GM18867 (cell line): Measurements from ENCODE around the gene GDE1.
"Not testable (repeated sequence)": the region's sequence is repeated elsewhere in the genome, so short reads cannot be mapped to it uniquely, and the experiment has no call there.

ENCODE experiments used
- ATAC-seq: cut with Tn5 transposase; IDR thresholded peaks from one replicate; pipeline ENCODE4 v1.9.1; 2021; ENCODE audit warnings: mild to moderate bottlenecking, moderate library complexity; ENCODE audit not compliant: unreplicated experiment

Gene GDE1

DNA sequence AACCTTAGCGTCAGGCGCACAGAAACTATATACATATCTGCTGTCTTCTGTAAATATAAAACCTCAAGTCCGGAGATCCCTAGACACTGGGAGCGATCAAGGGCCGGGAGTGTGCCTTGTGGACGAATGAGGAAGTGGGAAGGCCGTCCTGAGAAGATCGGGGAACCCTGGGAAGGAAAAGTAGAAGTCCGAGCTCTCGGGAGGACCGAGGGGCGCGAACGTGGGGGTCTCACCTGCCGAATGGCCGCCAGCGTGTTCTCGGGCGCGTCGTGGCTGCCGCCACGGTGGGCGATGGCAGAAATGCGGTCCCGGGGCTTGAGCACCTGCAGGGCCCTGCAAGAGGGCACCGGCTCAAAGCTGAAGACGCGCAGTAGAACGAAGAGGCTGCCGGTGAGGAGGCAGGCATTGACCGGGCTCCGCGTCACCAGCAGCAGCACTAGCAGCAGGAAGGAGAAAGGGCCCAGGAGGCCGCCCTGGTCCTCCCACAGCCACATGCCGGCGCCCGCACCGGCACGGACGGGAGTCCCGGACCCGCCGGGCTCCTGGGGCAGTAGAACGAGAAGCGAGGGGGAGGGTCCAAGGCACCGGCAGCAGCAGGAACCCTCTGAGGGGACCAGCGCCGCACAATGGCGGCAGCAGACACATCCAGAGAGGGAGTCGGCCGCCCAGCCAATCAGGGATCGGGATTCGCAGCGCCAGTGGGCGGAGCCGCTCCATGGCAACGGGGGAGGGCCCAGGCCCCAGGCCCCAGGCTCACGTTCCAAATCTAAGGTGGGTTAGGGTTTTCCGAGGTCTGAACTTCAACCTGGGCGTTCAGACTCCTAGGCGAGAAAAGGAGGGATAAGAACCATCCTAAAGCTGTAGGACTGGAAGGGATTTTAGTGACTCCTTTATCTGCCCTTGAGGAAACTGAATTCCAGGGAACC lies at the start of gene GDE1:
GDE1 (minus strand) TSS at position 628 of the 926 bp plus-strand sequence; CDS start at position 494, 134 bp downstream.
- ATAC-seq: peak; percentile 78

DNA sequence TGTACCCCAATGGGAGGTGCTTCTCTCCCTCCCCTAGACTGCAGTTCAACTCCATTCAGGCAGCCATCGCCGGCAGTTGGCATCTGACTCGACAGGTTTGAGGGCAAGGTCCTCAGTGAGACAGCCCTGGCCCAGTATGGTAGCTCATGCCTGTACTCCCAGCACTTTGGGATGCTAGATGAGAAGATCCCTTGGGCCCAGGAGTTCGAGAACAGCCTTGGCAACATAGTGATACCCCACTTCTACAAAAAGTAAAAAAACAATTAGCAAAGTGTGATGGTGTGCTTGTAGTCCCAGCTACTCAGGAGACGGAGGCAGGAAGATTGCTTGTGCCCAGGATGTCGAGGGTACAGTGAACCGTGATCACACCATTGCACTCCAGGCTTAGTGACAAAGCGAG lies 45.7 kb upstream of the GDE1 start:
- ATAC-seq: no peak

GRCh38 chr16:19566362-19566761 lies 44.5 kb upstream of the GDE1 start:
- ATAC-seq: no peak

GRCh38 chr16:19563377-19563776 lies 41.5 kb upstream of the GDE1 start:
- ATAC-seq: no peak

DNA sequence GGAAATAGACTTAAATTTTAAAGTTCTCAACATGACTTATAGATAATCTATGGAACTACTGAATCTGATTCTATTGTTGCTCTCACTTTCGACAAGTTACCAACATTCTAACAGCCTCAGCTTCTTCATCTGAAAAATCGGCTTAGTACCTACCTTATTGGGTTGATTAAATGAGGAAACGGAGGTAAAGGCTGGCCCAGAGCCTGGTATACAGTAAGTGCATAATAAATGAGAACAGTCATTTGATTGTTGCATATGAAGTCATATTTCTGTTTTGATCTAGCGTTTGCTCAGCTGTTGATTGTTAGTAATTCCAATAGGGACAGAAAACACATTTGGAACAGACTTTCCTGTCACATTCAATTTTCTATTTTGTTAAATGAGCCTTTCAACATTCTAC lies 38.2 kb upstream of the GDE1 start:
- no peak for ATAC-seq

DNA sequence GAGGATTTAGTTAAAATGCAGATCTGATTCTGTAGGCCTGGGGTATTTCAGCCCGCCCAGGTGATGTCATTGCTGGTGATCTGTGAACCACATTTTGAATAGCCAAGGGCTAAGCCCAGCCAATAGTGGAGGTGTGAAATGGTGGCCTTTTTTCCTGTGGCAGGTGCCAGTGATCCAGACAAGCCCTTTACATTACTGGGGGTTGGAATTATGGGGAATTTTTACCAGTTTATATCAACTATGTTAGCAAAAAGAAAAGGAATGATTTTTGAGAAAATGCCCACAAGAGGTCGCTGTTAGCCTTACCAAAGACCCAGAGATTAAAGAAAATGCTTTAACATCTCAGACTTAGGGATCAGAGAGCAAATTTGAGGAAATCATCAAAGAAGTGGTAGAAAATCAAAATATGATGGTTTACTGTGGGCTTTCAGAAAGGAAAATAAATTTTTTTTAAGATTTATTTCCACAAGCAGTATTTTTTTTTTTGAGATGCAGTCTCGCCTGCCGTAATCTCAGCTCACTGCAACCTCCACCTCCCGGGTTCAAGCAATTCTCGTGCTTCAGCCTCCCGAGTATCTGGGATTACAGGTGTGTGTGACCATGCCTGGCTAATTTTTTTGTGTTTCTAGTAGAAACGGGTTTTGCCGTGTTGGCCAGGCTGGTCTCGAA lies 37.5 kb upstream of the GDE1 start:
- ATAC-seq: no peak

DNA sequence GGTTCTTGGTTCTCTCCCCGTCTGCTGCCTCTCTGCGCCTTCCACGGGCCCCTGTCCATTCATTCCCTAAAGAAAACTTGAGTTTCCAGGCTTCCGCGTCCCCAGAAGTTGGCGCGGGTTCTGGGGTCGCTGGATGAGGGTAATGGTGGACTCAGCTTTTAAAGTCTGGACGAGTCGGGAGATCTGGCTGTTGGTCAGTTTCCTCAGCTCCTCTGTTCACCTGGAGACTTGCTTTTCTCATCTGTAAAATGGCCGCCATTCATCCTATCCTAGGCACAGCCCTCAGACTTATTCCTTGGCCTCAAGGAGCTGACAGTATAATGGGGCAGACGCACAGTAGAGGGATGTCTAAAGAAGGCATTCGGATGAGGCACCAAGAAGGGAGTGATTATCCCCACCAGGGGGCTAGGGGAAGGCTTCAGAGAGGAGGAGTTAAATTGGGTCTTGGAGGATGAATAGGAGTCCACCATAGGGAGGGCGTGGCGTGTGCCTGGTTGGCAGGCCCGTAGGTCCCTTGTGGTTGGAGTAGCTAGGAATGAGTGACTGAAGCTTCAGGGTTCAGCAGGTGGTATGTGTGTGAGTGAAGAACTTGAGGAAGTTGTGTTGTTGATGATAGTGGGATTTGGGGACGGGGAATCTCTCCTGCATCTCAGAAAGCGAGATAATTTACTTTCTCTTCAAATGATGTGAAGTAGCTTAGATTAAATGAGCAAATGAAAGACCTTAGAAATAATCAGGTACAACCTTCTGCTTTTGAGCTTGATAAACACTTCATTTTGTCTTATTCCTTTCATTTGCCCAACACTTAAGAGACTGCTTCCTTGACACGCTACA lies 34.3 kb upstream of the GDE1 start:
- ATAC-seq: no peak

GRCh38 chr16:19555186-19555937 lies 33.5 kb upstream of the GDE1 start, which contains the start of gene VPS35L:
Gene VPS35L, plus strand, starts transcription at chr16:19555703. Its CDS starts 27 bp downstream, at chr16:19555730.
- peak; percentile 96 for ATAC-seq

DNA sequence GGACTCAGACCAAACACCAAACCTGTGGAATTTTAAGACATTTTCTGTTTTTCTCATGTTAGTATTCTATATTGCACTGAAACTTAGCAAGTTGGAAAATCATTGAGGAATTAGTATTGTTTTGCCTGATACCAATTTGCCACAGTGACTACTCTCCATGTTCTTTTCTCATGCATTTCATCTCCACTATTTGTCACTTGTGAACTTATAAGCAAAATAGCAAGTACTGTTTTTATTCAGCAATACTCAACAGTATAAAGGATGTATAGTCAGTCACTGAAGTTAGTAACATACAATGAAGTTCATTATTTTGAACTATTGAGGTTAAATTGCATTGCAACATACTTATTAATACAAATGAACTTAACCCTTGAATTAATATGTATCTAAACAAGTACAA lies 27.8 kb upstream of the GDE1 start:
- no peak for ATAC-seq

- no peak for ATAC-seq
Observed at GRCh38 chr16:19548144-19548543, 26.2 kb upstream of the GDE1 start.

DNA sequence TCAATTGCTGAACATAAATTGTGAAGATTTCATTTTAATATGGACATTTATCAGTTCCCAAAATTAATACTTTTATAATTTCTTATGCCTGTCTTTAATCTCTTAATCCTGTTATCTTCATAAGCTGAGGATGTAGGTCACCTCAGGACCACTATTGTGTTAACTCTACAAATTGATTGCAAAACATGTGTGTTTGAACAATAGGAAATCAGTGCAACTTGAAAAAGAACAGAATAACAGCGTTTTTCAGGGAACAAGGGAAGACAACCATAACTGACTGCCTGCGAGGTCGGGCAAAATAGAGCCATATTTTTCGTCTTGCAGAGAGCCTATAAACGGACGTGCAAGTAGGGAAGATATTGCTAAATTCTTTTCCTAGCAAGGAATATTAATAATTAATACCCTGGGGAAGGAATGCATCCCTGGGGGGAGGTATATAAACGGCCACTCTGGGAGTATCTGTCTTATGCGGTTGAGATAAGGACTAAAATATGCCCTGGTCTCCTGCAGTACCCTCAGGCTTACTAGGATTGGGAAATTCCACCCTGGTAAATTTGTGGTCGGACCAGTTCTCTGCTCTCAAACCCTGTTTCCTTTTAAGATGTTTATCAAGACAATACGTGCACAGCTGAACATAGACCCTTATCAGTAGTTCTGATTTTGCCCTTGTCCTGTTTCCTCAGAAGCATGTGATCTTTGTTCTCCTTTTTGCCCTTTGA lies 21.5 kb upstream of the GDE1 start:
- not testable (repeated sequence) for ATAC-seq

DNA sequence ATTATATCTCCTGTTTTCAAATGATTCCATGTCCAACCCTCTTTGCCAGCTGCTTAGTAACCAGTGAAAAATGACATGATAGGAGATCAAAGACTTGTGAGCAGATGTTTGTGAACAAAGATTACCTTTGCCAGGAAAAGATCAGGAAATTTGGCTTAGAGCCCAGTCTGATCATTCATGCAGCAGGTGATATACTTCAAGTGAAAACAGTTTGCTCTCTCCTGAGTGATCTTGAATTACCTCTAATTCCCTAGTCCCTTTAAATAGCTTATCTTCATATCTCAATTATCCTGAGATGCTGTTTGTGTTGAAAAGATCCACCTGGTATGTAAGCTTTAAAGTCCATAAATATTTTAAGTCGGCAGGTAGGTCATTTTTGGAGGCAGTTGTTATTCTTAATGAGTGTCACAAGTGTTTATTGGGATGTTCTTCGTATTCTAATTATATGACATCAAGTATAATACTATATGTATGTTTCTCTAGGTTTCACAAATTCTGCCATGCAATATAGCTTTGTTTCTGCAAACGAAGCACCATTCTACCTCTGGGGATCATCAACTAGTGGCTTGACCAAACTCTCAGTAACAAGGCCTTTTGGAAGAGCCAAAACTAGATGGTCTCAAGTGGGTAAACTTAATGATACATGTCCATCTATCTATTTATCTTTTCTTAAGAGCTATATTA lies 20.4 kb upstream of the GDE1 start:
- no peak for ATAC-seq

GRCh38 chr16:19540241-19540970 lies 18.5 kb upstream of the GDE1 start:
- no peak for ATAC-seq

DNA sequence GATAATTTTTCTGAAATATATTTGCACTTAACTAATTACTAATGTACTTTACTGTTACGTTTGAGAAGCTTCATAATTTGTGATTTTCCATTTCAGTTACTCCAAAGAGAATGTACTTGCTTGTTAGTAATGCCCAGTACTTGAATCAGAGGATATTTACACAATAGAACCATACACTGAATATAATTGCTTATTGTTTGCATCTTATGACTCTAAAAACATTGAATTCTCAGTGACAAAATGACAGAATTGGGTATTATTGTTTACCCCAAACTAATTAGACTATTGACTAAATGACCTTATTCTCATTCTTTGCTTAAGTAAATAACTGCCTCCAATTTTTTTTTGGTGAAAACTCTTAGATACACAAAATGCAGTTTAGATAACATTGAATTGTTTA lies 10.7 kb upstream of the GDE1 start:
- ATAC-seq: no peak

GRCh38 chr16:19528666-19529065 lies 6.8 kb upstream of the GDE1 start:
- ATAC-seq: no peak

DNA sequence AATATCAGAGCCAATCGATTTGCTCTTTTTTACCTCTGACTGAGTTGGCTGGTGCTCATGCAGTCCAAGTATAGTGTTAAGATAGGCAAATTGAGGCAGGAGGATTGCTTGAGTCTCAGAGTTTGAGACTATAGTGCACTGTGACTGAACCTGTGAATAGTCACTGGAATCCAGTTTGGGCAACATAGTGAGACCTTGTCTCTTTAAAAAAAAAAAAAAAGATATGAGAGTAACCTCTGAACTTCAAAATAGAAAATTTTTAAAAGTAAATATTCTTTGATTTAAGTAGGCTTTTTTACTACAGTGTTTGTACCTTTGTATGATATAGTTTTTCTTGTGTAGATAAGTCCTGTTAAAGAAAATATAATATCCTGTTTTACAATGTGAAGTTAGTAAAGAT lies 5.3 kb upstream of the GDE1 start:
- no peak for ATAC-seq

GRCh38 chr16:19525385-19525723 lies 3.5 kb upstream of the GDE1 start:
- ATAC-seq: no peak

- peak; percentile 21 for ATAC-seq
Observed at GRCh38 chr16:19524616-19525384, 2.9 kb upstream of the GDE1 start.
